ENCODE results near the gene SLC1A3. TPM values are rescaled to one million over a fixed set of nuclear protein-coding genes. Genes with fewer than 3 reads are reported as not detected.

The SLC1A3 gene
- total RNA-seq, 2 donors from 2014 or later: 2.6 to 4.2 TPM

GRCh38 chr5:36581070-36581469 lies 25.3 kb upstream of the SLC1A3 start:
- 96 to 100% methylated on average over 1 to 3 of the region's 3 CpGs for WGBS, 2 experiments (ENCODE audit: insufficient coverage in 1 of 2, insufficient read length in 1 of 2)
- Mint-ChIP-seq H3K9me3 (peaks cover 3% of the 10 kb centered on the region), H3K36me3 (ENCODE audit: low read depth) (no peaks in the 10 kb centered on the region), H3K27me3 (ENCODE audit: insufficient read depth) (no peaks in the 10 kb centered on the region), H3K4me3 (no peak overlapping the region), H3K27ac (no peak overlapping the region), H3K4me1 (no peaks in the 10 kb centered on the region)
- TF ChIP-seq CTCF (conservative IDR thresholded peaks at IDR 0.05): no peak
- no peak overlapping the region for H3K4me3 ChIP-seq (ENCODE audit: low read length)
- no peaks in the 10 kb centered on the region for H3K27me3 ChIP-seq (ENCODE audit: control insufficient read depth, insufficient read depth, low read length, poor library complexity, severe bottlenecking)
- no peaks in the 10 kb centered on the region for H3K9me3 ChIP-seq (ENCODE audit: control insufficient read depth, low read length)
- H3K36me3 ChIP-seq (ENCODE audit: control insufficient read depth, insufficient read depth, low read length): no peaks in the 10 kb centered on the region
- H3K27ac ChIP-seq (ENCODE audit: low read depth, low read length): no peak overlapping the region
- no peak overlapping the region for H3K9ac ChIP-seq (ENCODE audit: extremely low read depth, low read length, poor library complexity, severe bottlenecking)
- DNase-seq: no peak
- H3K4me1 ChIP-seq (ENCODE audit: control insufficient read depth, insufficient read depth, low read length): no peaks in the 10 kb centered on the region

- H3K36me3 Mint-ChIP-seq (ENCODE audit: low read depth): no peaks in the 10 kb centered on the region
- Histone ChIP-seq H3K27ac (ENCODE audit: low read depth, low read length) (peak overlapping the region; percentile 7), H3K9ac (ENCODE audit: extremely low read depth, low read length, poor library complexity, severe bottlenecking) (no peak overlapping the region), H3K36me3 (ENCODE audit: control insufficient read depth, insufficient read depth, low read length) (no peaks in the 10 kb centered on the region), H3K4me3 (ENCODE audit: low read length) (no peak overlapping the region), H3K27me3 (ENCODE audit: control insufficient read depth, insufficient read depth, low read length, poor library complexity, severe bottlenecking) (no peaks in the 10 kb centered on the region), H3K9me3 (ENCODE audit: control insufficient read depth, low read length) (no peaks in the 10 kb centered on the region), H3K4me1 (ENCODE audit: control insufficient read depth, insufficient read depth, low read length) (no peaks in the 10 kb centered on the region)
- TF ChIP-seq CTCF (conservative IDR thresholded peaks at IDR 0.05): no peak
- H3K9me3 Mint-ChIP-seq: peaks cover 3% of the 10 kb centered on the region
- peaks cover 1% of the 10 kb centered on the region for H3K27me3 Mint-ChIP-seq (ENCODE audit: insufficient read depth)
- H3K4me1 Mint-ChIP-seq: no peaks in the 10 kb centered on the region
- H3K4me3 Mint-ChIP-seq: no peak overlapping the region
- no peak overlapping the region for H3K27ac Mint-ChIP-seq
- WGBS, 2 experiments (ENCODE audit: insufficient coverage in 1 of 2, insufficient read length in 1 of 2): 84 to 96% methylated on average over 6 to 10 of the region's 10 CpGs
- DNase-seq: no peak
Measured at GRCh38 chr5:36584009-36584875, 22.2 kb upstream of the SLC1A3 start.

- Mint-ChIP-seq H3K4me1 (peaks cover 4% of the 10 kb centered on the region), H3K4me3 (no peak overlapping the region), H3K27ac (no peak overlapping the region), H3K36me3 (ENCODE audit: low read depth) (no peaks in the 10 kb centered on the region), H3K27me3 (ENCODE audit: insufficient read depth) (peaks cover 1% of the 10 kb centered on the region), H3K9me3 (no peaks in the 10 kb centered on the region)
- H3K4me3 ChIP-seq (ENCODE audit: low read length): no peak overlapping the region
- no peaks in the 10 kb centered on the region for H3K27me3 ChIP-seq (ENCODE audit: control insufficient read depth, insufficient read depth, low read length, poor library complexity, severe bottlenecking)
- no peaks in the 10 kb centered on the region for H3K36me3 ChIP-seq (ENCODE audit: control insufficient read depth, insufficient read depth, low read length)
- H3K27ac ChIP-seq (ENCODE audit: low read depth, low read length): no peak overlapping the region
- 75 to 90% methylated on average over 1 of the region's 1 CpG for WGBS, 2 experiments (ENCODE audit: insufficient coverage in 1 of 2, insufficient read length in 1 of 2)
- H3K9me3 ChIP-seq (ENCODE audit: control insufficient read depth, low read length): no peaks in the 10 kb centered on the region
- TF ChIP-seq CTCF (conservative IDR thresholded peaks at IDR 0.05): no peak
- no peak for DNase-seq
- no peaks in the 10 kb centered on the region for H3K4me1 ChIP-seq (ENCODE audit: control insufficient read depth, insufficient read depth, low read length)
- H3K9ac ChIP-seq (ENCODE audit: extremely low read depth, low read length, poor library complexity, severe bottlenecking): no peak overlapping the region
Measured at GRCh38 chr5:36585701-36586100, 20.7 kb upstream of the SLC1A3 start.
